SK-N-MC (cell line): ENCODE results near the gene GET4.

ENCODE experiments used
- EZH2 ChIP-seq: fragments of 200-600 bp; sonication (generic); IDR thresholded peaks from one replicate; pipeline ENCODE4 v1.6.1; 2017; ENCODE audit warnings: antibody characterized with exemption
- FOXP2 ChIP-seq: optimal IDR thresholded peaks from 2 replicates; pipeline ENCODE3; 2011; ENCODE audit warnings: mild to moderate bottlenecking, moderate library complexity; ENCODE audit not compliant: insufficient read depth; ENCODE audit errors: extremely low read length, control extremely low read depth
- POLR2AphosphoS5 ChIP-seq: IDR thresholded peaks from 2 replicates; pipeline ENCODE4 v1.6.1; 2012; ENCODE audit warnings: mild to moderate bottlenecking, low read depth, low read length, borderline replicate concordance

GRCh38 chr7:910931-911431, 34.6 kb downstream of the GET4 start:
- TF ChIP-seq EZH2, result no peak
- TF ChIP-seq POLR2AphosphoS5, result no peak
- TF ChIP-seq FOXP2, result no peak
